Activated CD4-positive, alpha-beta T cell treated with anti-CD3 and anti-CD28 coated beads for 4 hours (primary cell): ENCODE results near the gene ECI2.
"Not testable (repeated sequence)": the region's sequence is repeated elsewhere in the genome, so short reads cannot be mapped to it uniquely, and the experiment has no call there.

Source experiments
- DNase-seq, 2 donors: peaks; one replicate each; pipeline ENCODE4 v3.0.0-alpha.2; 2020

Gene ECI2

GRCh38 chr6:4136354-4136831 lies 1.0 kb upstream of the ECI2 start:
- DNase-seq = no peak

GRCh38 chr6:4135665-4136353 lies 434 bp upstream of the ECI2 start:
- DNase-seq = peak; percentile 94 to 95

GRCh38 chr6:4133941-4134838 lies 1.2 kb downstream of the ECI2 start:
- DNase-seq = peak; percentile 22 to 25

- no peak for DNase-seq
Observed at GRCh38 chr6:4130357-4130987, 4.9 kb downstream of the ECI2 start.

GRCh38 chr6:4129446-4129845 lies 5.9 kb downstream of the ECI2 start:
- no peak for DNase-seq

GRCh38 chr6:4128748-4129147 lies 6.6 kb downstream of the ECI2 start:
- DNase-seq = no peak

GRCh38 chr6:4128072-4128471 lies 7.3 kb downstream of the ECI2 start:
- no peak for DNase-seq

- DNase-seq = no peak
Observed at GRCh38 chr6:4125933-4126864, 9.2 kb downstream of the ECI2 start.

GRCh38 chr6:4125500-4125899 lies 9.9 kb downstream of the ECI2 start:
- no peak for DNase-seq

GRCh38 chr6:4124351-4124750 lies 11.0 kb downstream of the ECI2 start:
- DNase-seq = no peak

GRCh38 chr6:4115741-4116140 lies 19.6 kb downstream of the ECI2 start:
- no peak for DNase-seq

- no peak for DNase-seq
Observed at GRCh38 chr6:4114123-4114522, 21.3 kb downstream of the ECI2 start.

GRCh38 chr6:4113649-4114048 lies 21.7 kb downstream of the ECI2 start:
- no peak for DNase-seq

GRCh38 chr6:4112366-4112765 lies 23.0 kb downstream of the ECI2 start:
- DNase-seq = no peak

- DNase-seq = not testable (repeated sequence)
Observed at GRCh38 chr6:4109363-4109815, 26.0 kb downstream of the ECI2 start.

- no peak for DNase-seq
Observed at GRCh38 chr6:4108561-4109093, 26.7 kb downstream of the ECI2 start.

GRCh38 chr6:4107873-4108272 lies 27.5 kb downstream of the ECI2 start:
- DNase-seq = no peak

- no peak for DNase-seq
Observed at GRCh38 chr6:4105980-4106536, 29.3 kb downstream of the ECI2 start.

GRCh38 chr6:4103929-4104328 lies 31.4 kb downstream of the ECI2 start:
- DNase-seq = no peak

GRCh38 chr6:4102687-4103244 lies 32.6 kb downstream of the ECI2 start:
- no peak for DNase-seq

- no peak for DNase-seq
Observed at GRCh38 chr6:4101298-4101697, 34.1 kb downstream of the ECI2 start.
